HG03103 (cell line): ENCODE measurements around the gene AMOTL2.

ENCODE experiments used
- ATAC-seq: cut with Tn5 transposase; IDR thresholded peaks from one replicate; pipeline ENCODE4 v1.9.1; 2021; ENCODE audit warnings: low read depth; ENCODE audit not compliant: unreplicated experiment

Gene AMOTL2

DNA sequence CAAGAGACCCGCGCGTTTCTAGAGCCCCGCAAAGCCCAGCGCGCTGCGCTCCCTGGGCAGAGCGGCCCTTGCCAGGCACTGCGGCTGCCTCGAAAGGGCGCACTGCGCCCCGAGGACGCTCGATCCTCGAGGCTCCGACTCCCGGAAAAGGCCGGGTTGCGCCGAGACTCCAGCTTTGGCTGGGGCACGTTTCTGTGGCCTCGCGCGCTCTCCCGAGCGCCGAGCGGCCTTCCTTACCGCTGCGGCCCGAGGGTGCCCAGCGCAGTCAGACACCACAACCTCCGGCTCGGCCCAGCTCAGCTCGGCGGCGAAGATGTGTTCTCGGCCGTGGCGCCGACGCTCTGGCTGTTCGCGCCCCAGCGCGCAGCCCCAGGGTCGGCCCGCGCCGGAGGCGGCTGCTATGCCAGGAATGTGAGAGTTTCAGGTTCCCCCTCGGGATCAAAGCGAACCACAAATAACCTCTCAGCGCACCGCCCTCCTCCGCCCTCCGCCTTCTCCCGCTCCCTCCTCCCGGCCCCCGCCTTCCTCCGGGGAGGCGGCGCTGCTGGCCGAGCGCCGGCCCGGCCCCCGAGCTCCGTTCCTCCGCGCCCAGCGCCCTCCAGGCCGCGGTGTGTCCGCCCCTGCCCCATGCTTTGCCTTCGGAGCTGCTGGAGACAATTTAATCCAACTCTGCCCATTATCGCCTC, at the start of gene AMOTL2:
Gene AMOTL2, minus strand, starts transcription at position 343 of the 686 bp plus-strand sequence. CDS start 3,014 bp downstream, outside the sequence.
- no peak for ATAC-seq

DNA sequence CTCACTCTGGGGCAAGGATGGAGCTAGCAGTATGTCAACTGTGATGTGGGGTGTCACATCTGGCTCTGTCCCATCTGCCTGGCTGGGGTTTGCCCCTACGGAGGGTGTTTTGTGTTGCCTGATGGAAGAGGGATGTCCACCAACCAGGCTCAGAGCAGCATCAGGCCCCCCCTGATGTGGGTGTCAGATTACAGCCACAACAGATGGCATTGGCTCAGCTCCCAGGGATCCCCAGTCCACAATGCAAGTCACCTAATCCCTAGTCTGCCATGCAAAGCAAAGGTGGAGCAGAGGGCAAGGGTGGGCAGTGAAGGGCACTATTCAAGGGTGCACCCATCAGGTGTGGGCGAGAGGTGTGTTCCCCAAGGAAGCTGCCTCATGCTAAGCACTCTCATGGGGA, 48.9 kb upstream of the AMOTL2 start:
- ATAC-seq, result no peak

- no peak for ATAC-seq
Observed at GRCh38 chr3:134419960-134420321, 45.7 kb upstream of the AMOTL2 start.

- no peak for ATAC-seq
Observed at GRCh38 chr3:134419214-134419959, 45.1 kb upstream of the AMOTL2 start.

DNA sequence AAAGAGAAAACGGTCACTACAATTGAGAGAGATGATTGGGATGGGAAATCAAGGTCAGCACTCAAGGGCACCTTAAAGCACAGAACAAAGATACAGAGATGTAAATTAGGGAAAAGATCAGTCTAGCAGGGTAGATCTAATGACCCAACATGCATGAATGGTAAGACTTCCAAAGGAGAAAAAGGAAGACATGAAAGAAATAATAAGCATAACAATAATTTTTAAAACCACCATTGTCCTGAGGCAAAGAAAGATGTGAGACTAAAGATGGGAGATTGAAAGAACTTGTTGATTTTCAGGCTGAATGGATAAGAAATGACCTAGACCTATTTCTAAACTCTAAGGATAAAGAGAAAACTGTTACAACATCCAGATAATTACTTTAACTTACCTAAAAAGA, 34.8 kb upstream of the AMOTL2 start:
- no peak for ATAC-seq

DNA sequence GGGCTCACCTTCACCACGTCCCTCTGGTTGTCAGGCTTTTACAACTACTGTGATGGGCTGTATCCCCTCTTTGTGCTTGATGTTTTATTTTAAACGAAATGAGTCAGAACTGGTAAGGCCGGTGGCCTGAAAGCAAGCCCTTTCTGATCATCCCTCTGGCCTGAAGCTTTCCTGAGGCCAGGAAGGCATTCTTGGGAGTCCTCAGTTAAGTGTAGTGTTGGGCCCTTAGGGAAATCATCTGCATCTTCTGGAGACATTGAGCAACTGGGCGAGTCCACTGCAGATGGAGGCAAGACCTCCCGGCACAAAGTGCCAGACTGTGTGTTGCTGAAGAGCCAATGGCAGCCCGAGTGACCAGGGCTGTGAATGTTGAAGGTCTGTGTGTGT, 33.0 kb upstream of the AMOTL2 start:
- no peak for ATAC-seq

GRCh38 chr3:134406331-134407238, 32.3 kb upstream of the AMOTL2 start:
- ATAC-seq, result no peak

DNA sequence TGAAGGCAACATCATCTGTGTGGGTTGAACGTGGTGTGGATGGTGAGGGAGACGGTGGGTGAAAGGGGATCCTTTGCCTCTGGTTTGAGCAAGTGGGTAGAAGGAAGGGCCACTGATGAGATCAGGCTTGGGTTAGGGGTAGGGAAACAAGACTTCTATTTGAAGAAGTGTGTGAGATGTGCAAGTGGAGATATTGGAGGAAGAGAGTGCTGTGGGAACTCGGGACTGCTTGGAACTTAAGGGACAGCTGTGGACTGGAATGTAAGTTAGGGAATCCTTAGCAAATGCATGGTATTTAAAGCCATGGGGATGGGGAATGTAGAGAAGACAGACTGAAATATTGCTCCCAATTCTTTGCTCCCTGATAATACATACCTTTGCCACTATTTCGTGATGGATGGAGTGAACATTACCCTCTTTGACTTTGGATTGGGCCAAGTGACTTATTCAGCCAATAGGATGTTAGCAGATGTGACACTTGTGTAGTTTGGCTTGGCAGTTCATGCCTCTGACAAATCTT, 30.2 kb upstream of the AMOTL2 start:
- ATAC-seq, result no peak

DNA sequence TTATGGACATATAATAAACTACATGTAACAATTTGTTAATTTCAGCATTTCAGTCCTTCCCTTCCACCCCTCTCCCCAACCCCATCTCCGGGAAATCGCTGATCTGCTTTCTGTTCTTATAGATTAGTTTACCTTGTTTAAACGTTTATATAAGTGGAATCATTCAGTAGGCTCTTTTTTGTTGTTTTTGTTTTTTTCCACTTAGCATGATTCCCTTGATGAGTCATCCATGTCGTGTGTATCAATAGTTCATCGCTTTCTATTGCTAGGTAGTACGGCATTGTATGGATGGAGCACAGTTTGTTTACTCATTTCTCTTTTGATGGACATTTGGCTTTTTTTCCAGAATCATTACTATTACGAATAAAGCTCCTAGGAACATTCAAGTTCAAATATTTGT, 23.5 kb upstream of the AMOTL2 start:
- ATAC-seq, result no peak

GRCh38 chr3:134395103-134395502, 20.9 kb upstream of the AMOTL2 start:
- no peak for ATAC-seq

DNA sequence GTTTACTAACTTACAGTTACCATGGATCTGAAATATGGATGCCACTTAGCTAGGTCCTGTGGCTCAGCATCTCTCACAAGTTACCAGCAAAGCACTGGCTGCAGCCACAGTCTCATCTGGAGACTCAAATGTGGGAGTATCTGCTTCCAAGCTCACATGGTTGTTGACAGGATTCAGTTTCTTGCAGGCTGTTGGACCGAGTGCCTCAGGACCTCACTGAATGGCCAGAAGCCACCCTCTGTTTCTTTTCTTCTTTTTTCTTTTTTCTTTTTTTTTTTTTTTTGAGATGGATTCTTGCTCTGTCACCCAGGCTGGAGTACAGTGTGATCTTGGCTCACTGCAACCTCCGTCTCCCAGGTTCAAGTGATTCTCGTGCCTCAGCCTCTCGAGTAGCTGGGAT, 20.1 kb upstream of the AMOTL2 start:
- no peak for ATAC-seq

- no peak for ATAC-seq
Observed at GRCh38 chr3:134393074-134393473, 18.8 kb upstream of the AMOTL2 start.

DNA sequence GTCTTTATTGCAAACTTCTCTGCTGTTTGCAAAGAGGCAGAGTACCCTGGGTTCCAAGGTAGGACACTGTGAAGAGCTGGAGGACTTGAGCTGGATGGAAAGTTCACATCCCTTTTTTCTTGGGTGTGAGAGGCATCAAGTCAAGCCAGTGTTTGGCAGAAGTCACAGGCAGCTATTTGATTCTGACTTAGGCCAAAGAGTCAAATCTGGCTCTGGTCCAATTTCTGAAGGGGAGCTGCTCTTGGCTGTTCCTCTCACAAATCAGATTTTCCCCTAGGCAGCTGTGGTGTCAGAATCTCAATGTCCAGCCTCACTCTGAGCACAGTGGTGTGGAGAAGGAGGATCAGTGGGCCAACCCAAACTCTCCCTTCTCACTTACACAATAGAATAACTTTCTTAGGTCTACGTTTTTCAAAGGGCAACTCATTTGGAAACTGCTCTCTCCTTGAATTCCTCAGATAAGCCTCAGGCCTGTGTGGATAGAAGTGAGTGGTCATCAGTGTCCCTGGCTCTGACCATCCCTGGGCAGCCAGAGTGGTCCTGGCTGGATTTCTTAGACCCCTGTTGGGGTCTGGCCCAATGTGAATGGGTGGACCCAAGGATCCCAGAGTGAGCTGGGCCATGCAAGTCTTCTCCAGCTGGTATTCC, 18.2 kb upstream of the AMOTL2 start:
- ATAC-seq, result no peak

DNA sequence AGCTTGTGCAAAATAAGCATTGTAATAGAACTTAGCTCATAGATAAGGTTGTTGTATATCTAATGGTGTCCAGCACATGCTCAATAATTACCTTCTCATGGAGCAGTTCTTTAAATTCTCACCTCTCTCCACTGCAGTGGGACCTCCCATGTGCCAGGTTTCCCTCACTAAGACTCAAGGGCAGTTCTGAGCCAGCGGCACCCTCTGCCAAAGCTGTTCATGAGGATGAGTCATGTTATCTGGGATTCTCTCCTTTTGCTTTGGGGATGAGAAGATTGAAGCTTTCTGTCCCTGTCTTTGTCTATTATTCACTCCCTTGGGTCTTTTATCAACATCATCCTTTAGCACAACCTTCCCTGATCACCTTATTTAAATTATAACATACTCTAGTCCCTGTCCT, 15.6 kb upstream of the AMOTL2 start:
- no peak for ATAC-seq

- ATAC-seq, result no peak
Observed at GRCh38 chr3:134388788-134389485, 14.7 kb upstream of the AMOTL2 start.

GRCh38 chr3:134388292-134388691, 14.0 kb upstream of the AMOTL2 start:
- ATAC-seq, result no peak

GRCh38 chr3:134387293-134387692, 13.0 kb upstream of the AMOTL2 start:
- no peak for ATAC-seq

DNA sequence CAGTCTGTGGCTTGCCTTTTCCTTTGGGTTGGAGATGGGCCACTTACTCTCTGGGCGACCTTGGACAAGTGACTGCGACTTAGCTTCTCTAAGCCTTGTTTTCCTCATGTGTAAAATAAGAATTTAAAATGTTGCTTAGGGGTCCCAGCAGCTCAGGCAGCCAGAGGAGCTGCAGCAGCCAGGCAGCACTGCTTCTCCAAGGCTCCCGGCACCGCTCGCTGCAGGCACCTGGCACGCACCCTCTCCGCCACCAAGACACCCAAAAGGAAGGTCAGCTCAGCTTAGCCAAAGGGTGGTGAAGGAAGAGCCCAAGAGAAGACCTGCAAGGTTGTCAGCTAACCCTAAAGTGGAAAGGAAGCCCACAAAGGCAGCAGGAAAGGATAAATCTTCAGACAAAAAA, 10.7 kb upstream of the AMOTL2 start:
- ATAC-seq, result no peak

DNA sequence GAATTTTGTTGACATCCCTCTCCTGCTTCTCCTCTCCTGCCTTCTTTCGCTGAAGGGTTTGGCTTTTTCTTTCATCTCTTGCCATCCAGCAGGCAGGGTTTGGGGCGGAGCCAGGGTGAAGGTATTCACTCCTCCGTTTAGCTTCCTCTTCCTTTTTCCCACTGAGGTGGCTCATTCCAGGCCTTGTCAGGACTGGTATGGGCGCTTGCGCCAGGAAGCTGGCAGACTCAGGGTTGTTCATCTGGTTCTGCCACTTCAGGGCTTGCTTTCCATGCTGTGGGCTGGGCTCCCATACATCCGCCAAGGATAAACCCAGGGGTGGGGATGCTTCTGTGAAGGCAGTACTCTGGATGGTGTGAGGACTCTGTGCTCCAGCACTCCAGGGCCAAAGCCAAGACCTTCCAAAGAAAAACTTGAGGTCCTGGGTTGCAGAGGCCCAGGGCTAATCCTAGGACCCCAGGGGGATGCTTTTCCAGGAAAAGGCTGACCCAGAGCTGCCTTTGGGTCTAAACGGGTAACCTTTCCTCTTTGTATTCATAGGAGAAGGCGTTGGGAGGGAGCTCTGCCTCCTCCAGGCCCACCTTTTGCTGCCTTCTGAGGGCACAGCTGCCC, 7.7 kb upstream of the AMOTL2 start:
- ATAC-seq, result no peak

DNA sequence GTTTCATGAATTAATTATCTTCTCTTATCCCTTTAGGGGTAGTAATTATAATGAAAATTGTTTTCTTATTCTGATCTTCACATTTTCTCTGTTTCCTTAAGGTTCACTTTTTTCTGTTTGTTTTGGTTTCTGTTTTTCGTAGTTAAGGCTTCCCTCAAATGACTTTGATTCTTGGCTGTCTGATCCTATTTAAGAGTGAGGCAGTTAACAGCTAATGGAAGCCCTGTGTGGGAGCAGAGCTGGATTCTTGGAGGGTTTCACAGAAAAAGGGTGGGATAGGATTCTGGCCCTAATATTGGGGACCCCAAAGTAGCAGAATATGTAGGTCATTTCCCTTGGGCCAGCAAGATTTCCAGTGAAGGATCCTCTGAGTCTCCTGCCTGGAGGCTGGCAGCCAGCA, 6.8 kb upstream of the AMOTL2 start:
- no peak for ATAC-seq
